Embryonic facial prominence (tissue), 1 donor: ENCODE measurements around the gene PTPRN2.

Experiments
- DNase-seq: peaks from one replicate; pipeline ENCODE4 v3.0.0-alpha.2; 2016; ENCODE audit errors: extremely low spot score

The PTPRN2 gene

GRCh38 chr7:158097453-158098124 is 490.0 kb downstream of the PTPRN2 start:
- no peak for DNase-seq

DNA sequence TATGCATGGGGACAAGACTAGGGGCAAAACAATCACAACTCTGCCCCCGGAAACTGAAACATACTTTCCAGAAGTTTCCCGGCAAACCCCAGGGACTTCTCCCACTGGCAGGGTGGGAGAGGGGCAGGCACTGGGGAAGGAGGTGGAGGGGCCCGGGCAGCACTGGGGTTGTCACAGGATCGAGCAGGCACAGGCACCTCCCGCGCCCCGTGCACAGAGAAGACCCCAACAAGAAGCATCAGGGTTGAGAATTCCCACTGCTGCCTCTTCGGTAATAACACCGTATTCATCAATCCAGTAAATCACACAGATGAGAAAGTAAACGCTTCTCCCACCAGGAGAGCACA is 490.5 kb downstream of the PTPRN2 start:
- no peak for DNase-seq

- DNase-seq = no peak
Observed at GRCh38 chr7:158096582-158096981, 491.0 kb downstream of the PTPRN2 start.

DNA sequence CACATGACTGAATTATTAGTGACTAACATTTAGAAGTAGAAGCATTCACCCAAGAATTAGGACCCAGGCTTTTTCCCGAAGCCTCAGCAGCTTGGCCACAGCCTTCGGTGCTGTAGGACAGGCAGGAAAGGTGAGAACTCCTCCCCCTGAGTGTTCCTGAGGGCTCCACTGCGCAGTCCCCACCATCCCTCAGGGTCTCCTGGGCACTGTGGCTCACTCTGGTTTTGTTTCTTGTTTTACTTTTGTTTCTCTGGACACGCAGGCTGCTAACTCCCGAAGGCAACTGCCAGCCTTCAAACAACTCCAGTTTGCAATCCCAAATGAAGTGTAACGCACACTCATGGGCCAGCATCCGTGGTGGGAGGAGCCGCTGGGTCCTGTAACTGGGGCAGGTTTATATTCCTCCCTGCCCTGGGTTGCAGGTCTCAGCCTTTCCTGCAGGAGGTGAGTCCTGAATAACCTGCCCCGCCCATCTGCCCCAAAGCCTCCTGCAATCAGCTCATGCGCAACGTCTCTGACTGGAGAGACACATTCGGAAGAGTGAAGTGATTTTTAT is 492.9 kb downstream of the PTPRN2 start:
- no peak for DNase-seq

GRCh38 chr7:158094046-158094445 is 493.6 kb downstream of the PTPRN2 start:
- no peak for DNase-seq

DNA sequence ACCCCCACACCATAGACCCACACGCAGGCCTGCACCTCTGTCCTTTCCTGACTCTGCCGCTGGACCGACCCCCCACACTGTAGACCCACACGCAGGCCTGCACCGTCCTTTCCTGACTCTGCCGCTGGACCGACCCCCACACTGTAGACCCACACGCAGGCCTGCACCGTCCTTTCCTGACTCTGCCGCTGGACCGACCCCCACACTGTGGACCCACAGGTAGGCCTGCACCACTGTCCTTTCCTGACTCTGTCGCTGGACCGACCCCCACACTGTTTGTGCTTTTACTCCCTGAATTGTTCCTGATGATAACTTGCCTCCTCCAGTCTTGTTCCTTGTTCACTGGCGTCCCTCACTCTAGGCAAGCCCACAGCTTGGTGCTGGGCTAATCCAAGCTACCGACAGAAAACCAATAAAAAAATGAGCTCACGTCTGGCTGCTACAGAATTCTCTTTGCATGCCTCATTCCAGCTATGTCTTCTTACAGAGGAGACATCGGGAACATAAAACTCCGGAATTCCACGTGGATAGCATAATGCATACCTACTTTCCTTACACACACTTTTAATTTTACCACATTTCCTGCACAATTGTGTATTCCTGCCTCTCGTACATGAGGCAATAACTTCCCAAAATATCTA is 494.3 kb downstream of the PTPRN2 start:
- no peak for DNase-seq

DNA sequence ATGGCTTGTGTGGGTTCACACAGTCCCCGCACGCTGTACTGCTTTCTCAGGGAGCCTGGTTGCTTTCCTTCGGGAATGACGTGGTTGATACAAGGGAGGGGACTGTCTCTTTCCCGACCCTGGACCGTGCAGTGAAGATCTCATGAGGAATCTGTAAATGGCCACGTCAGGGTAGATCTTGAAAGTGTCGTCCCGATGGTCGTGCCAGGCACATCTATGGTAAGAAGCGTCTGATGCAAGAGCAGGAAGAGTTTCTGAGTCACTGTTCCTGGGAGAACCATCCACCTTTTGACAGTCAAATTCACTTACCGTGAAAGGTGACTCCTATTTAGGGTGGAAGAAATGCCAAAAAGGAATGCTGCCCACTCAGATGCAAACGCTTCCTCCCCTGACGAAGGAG is 500.4 kb downstream of the PTPRN2 start:
- no peak for DNase-seq

- DNase-seq = no peak
Observed at GRCh38 chr7:158085741-158086695, 501.6 kb downstream of the PTPRN2 start.

GRCh38 chr7:158084555-158084954 is 503.1 kb downstream of the PTPRN2 start:
- no peak for DNase-seq

DNA sequence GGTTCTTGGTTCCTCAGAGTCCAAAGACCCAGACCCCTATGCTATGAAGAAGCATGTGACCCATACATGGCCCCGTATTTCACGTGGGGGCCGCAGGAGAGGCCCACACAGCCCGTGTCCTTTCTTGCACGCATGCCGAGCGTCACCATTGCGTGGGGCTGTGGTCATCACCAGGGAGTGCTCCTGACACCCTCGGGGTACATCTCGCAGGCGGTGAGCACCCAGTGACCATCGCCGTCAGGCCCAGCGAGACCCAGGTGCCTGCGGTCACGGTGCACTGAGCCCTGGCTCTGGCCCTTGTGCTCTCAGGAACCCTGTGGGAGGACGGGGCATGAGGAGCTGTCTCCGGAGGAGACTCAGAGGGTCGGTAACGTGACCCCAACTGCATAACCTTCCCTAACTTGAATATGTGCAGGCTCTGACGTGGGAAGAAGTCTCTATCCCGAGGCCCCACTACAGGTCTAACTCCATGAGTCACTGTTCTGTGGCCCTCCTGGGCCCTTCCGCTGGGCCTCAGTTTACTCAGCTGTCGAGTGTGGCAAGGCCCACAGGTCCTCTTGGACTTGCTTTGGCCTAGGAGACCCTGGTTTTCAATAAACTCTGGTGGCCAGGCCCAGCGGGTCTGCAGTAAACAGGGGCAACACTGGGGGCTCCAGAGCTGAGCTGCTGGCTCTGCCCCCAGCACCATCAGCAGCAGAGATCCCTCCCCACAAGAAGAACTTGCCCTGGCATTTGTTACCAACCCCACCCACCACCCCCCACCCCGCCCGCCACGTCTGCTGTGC is 503.9 kb downstream of the PTPRN2 start:
- no peak for DNase-seq

GRCh38 chr7:158082761-158083160 is 504.9 kb downstream of the PTPRN2 start:
- no peak for DNase-seq

GRCh38 chr7:158080899-158081445 is 506.7 kb downstream of the PTPRN2 start:
- no peak for DNase-seq

GRCh38 chr7:158077934-158078910 is 509.4 kb downstream of the PTPRN2 start:
- no peak for DNase-seq

GRCh38 chr7:158077151-158077840 is 510.3 kb downstream of the PTPRN2 start:
- no peak for DNase-seq

- no peak for DNase-seq
Observed at GRCh38 chr7:158076656-158077055, 511.0 kb downstream of the PTPRN2 start.

- DNase-seq = no peak
Observed at GRCh38 chr7:158076215-158076614, 511.4 kb downstream of the PTPRN2 start.

- no peak for DNase-seq
Observed at GRCh38 chr7:158075633-158076001, 512.0 kb downstream of the PTPRN2 start.

DNA sequence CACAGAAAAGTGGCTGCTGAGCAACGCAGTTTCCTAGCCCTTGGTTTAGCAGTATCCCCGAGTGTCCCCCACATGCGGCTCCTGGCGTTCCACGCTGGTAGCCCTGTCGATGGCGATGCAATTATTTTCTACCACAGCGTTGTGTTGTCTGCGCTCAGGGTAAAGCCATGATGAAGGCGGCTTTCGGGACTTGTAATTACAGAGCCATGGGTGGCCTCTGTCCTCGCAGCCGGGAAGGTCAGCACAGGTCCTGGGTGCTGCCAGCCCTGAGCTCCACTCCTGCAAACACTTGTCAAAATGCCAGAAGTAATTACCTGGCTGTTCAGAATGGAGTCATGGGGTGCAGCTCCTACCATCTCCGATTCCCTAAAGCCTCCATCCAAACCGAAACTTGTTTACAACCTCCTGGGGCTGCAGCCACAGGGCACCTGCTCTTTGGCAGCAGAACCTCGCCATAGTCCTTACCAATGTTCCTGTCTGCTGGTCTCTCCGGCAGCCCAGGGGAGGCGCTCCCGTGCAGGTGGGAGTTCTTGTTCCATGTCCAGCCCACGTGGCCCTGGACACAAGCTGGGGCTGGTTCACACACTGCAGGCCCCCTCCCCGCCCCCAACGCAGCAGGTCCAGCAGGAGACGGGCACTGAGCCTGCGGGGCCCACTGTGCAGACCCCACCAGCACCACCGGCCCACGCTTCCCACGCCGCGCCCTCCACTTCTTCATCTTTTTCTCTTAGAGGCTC is 512.6 kb downstream of the PTPRN2 start:
- no peak for DNase-seq
